HAP-1 (cell line): Measurements from ENCODE around the gene PTPRG.

Experiments used
- DNase-seq, 2 experiments: peaks; one replicate each; pipeline ENCODE4 v3.0.0-alpha.2; 2016 to 2020; ENCODE audit warnings: low spot score in 2 of 2
- H3K27me3 ChIP-seq: fragments of 250-450 bp; sonication (Bioruptor Pico); 2 replicates; pipeline ENCODE4 v1.5.1; 2020; ENCODE audit warnings: low read depth, mild to moderate bottlenecking, moderate library complexity
- H3K36me3 ChIP-seq: fragments of 250-450 bp; sonication (Bioruptor Pico); replicated peaks from 2 replicates; pipeline ENCODE4 v1.5.1; 2020; ENCODE audit warnings: mild to moderate bottlenecking
- H3K4me1 ChIP-seq: fragments of 250-450 bp; sonication (Bioruptor Pico); 2 replicates; pipeline ENCODE4 v1.5.1; 2020; ENCODE audit warnings: mild to moderate bottlenecking
- H3K4me3 ChIP-seq: fragments of 250-450 bp; sonication (Bioruptor Pico); 2 replicates; pipeline ENCODE4 v1.5.1; 2020; ENCODE audit warnings: mild to moderate bottlenecking, moderate library complexity
- H3K9me3 ChIP-seq: fragments of 250-450 bp; sonication (Bioruptor Pico); 2 replicates; pipeline ENCODE4 v1.5.1; 2020; ENCODE audit warnings: mild to moderate bottlenecking, moderate library complexity
- in situ Hi-C: fragments of 300-500 bp; cut with MboI; formaldehyde crosslinking; loops from 3 replicates; pipeline ENCODE4 v1.14.3; 2020; ENCODE audit warnings: low sequenced_read_pairs, inconsistent platforms, mixed read lengths

The PTPRG gene

DNA sequence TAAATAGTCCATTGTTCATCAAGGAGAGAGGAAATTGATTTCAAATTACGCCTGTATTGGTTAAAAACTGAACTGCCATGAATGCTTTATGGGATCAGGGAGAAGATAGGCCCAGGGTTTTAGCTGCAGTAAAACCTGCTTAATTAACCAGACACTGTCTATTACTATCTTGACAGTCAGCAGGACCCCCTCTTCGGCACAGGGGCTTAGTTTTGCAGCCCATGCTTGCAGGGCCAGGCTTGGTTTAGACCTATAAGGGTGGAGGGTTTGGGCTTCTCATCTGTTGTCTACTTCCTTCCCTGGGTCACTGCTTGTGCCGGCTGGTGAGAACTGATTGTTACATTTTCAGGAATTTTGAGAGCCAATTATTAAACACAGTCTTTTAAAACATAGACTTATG lies 41.1 kb downstream of the PTPRG start:
- DNase-seq: no peak
- Histone ChIP-seq H3K4me3 (no peak overlapping the region), H3K9me3 (no peaks in the 10 kb centered on the region), H3K27me3 (no peaks in the 10 kb centered on the region), H3K4me1 (no peaks in the 10 kb centered on the region), H3K36me3 (no peaks in the 10 kb centered on the region)
- in situ Hi-C loops: no loop called here

DNA sequence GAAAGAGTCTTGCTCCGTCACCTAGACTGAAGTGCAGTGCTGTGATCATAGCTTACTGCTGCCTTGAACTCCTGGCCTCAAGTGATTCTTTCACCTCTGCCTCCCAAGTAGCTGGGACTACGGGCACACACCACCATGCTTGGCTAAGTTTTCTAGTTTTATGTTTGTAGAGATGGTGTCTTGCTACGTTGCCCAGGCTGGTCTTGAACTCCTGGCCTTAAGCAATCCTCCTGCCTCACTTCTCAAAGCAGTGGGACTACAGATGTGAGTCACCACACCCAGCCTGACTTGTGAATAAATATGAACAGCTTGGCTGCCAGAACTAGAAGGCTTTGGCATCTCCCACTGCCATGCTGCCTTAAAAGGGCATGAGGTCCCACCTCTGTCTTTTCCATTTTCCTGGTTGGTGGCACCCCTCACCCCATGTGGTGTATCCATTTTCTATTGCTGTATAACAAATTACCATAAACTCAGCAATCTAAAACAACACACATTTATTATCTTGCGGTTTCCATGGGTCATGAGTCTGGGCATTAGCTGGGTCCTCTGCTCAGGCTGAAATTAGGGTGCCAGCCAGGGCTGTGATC lies 44.3 kb downstream of the PTPRG start:
- DNase-seq: no peak
- no peak overlapping the region for H3K4me3 ChIP-seq
- no peaks in the 10 kb centered on the region for H3K4me1 ChIP-seq
- in situ Hi-C loops: no loop called here
- no peaks in the 10 kb centered on the region for H3K9me3 ChIP-seq
- no peaks in the 10 kb centered on the region for H3K36me3 ChIP-seq
- H3K27me3 ChIP-seq: no peaks in the 10 kb centered on the region

DNA sequence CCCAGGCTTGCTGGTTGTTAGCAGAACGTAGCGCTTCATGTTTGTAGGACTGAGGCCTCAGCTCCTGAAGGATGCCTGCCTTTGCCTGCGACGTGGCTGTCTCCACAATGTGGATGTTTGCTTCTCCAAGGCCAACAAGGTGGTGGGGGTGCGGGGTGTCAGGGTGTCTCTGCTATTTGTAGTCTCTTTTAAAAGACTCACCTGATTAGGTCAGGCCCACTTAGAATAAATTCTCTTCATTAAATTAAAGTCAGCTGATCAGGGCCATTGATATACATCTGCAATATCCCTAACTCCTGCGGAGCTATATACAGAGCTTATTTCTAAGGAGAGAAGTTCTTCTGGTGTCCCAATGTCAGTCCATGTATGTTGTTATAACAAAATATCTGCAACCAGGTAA lies 44.8 kb downstream of the PTPRG start:
- Histone ChIP-seq H3K36me3 (no peaks in the 10 kb centered on the region), H3K4me1 (no peaks in the 10 kb centered on the region), H3K4me3 (no peak overlapping the region), H3K27me3 (no peaks in the 10 kb centered on the region), H3K9me3 (no peaks in the 10 kb centered on the region)
- in situ Hi-C loops: no loop called here
- DNase-seq: no peak

DNA sequence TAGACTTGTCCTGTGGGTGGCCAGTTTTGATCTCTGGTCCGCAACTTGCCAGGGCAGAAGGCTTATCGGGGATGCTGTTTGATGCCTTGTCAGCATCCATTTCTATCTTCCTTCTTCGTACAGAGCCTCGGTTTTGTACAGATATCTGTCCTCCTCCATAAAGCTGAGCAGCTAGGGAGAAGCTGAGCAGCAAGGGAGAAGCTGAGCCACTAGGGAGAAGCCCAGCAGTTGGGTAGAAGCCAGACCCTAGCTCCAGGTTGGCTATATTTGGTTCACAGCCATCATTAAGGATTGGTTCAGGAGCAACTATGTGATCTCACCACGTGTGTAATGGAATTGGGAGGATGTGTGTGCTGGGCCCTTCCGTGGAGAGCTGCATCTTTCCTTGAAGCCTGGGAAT lies 46.7 kb downstream of the PTPRG start:
- no peak for DNase-seq
- no peaks in the 10 kb centered on the region for H3K27me3 ChIP-seq
- H3K4me3 ChIP-seq: no peak overlapping the region
- H3K36me3 ChIP-seq: no peaks in the 10 kb centered on the region
- in situ Hi-C loops: no loop called here
- H3K4me1 ChIP-seq: no peaks in the 10 kb centered on the region
- no peaks in the 10 kb centered on the region for H3K9me3 ChIP-seq

DNA sequence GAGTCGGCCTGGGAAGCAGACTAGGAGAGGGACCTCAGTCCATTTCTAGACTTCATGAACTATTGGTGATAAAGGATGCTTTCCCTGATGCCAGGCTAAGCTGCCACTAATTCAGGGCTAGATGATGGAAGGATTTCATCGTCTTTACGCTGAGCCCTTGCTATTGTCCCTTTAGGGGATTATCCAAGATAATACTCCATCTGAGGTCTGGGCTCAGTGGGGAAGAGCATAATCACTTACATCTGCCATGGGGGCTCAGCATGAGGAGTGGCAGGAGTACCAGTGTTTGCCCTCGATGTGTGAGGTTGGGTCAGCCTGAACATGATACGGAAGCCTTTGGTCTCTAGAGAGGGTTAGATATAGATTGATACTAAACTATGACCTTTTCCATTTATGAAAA lies 47.3 kb downstream of the PTPRG start:
- no peaks in the 10 kb centered on the region for H3K4me1 ChIP-seq
- no peak overlapping the region for H3K4me3 ChIP-seq
- DNase-seq: no peak
- in situ Hi-C loops: no loop called here
- H3K27me3 ChIP-seq: no peaks in the 10 kb centered on the region
- H3K9me3 ChIP-seq: no peaks in the 10 kb centered on the region
- H3K36me3 ChIP-seq: no peaks in the 10 kb centered on the region

DNA sequence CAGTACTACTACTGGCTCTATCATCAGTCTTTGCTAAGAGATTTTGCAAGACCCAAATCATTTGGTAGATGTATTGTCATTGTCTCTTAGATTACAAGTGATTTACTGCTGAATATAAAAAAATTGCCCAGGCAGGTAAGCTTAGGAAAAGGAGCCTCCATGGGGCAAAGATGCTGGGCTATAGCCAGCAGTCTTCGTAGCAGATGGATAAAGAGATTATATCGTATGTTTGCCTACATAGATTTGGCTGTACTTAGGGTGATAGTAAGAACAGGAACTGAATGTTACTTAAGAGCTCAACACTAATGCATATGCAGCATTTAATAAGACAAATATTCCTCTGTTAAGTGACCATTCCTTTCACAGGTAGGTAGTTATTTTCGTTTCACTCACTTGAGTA lies 48.9 kb downstream of the PTPRG start:
- Histone ChIP-seq H3K4me3 (no peak overlapping the region), H3K36me3 (no peaks in the 10 kb centered on the region), H3K4me1 (no peaks in the 10 kb centered on the region), H3K9me3 (no peaks in the 10 kb centered on the region), H3K27me3 (no peaks in the 10 kb centered on the region)
- no peak for DNase-seq
- in situ Hi-C loops: no loop called here

DNA sequence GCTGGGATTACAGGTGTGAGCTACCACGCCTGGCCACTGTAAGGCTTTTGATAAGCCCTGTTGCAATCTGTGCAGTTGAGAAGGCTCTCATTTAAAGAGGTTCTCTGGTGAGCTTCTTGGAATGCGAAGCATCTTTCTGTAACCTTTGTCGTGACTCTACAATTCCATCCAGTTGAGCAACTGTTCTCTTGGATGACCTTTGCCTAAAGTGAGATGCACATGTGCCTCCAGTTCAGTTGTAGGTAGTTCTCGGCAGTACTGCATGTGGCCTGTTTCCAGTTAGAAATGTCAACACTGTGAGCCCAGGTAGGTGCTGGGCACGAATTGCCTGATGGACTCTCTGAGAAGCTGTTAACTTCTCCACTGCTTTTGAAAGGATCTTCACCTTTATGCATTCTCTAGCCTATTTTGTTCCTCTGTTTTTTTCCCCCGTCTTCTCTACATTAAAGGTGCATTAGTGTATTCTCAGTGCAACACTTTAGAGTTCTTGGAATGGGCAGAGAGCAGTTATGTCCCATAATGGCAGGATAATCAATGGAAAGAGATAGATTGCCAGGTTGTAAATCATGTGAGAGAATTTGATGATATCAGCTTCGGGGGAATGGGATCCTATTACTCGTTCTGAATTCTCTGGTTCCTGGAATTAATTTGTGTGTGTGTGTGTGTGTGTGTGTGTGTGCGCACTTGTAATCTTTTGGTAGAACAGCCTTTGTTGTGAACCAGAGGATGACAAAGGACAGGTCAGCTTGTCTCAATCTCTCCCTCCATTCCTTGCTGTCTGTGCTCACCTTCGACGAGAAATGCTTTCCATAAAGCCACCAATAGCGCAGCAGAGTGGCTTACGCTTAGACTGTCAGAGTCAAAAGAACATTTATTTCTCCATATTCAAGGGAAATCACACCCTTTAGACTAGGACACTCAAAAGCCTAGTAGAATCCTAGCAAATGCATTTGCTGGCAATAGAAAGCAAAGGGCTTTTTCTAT lies 51.1 kb downstream of the PTPRG start:
- Histone ChIP-seq H3K4me1 (peaks cover 4% of the 10 kb centered on the region), H3K4me3 (no peak overlapping the region), H3K9me3 (no peaks in the 10 kb centered on the region), H3K36me3 (no peaks in the 10 kb centered on the region), H3K27me3 (no peaks in the 10 kb centered on the region)
- in situ Hi-C loops: no loop called here
- no peak for DNase-seq

DNA sequence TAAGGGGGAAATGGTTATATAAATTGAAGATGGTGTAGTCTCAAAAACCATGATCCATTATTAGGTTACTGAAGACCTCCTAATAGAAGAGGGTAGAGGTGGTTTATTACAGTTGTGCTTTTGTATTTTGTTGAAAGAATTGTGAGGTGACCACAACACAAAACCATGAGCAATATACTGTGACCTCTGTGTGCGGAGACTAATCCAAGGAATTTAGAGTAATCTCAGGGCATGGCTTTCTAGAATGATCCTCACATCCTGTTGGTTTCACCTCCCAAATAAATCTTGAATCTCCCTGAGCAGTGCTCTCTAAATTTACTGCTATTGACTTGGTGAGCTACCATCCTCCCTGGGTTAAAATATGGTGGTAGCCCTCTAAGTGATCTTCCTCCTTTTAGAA lies 52.3 kb downstream of the PTPRG start:
- in situ Hi-C loops: no loop called here
- Histone ChIP-seq H3K4me1 (peaks cover 11% of the 10 kb centered on the region), H3K27me3 (no peaks in the 10 kb centered on the region), H3K4me3 (no peak overlapping the region), H3K9me3 (no peaks in the 10 kb centered on the region), H3K36me3 (no peaks in the 10 kb centered on the region)
- no peak for DNase-seq

DNA sequence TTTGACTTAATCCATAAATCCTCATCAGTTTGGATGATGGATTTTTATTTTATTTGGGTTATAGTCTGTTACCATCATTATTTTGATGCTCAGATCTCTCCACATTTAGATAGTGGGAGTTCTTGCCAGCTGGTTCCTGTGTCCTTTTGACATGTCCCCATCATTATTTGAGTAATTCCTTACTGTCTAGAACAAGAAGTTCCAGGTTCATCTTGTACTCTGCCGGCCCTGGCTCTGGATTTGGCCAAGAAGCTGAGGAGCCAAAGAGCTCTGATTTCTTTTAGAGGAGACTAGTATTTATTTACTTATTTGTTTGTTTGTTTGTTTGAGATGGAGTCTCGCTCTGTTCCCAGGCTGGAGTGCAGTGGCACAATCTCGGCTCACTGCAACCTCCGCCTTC lies 54.3 kb downstream of the PTPRG start:
- no peaks in the 10 kb centered on the region for H3K27me3 ChIP-seq
- H3K4me3 ChIP-seq: no peak overlapping the region
- DNase-seq: no peak
- in situ Hi-C loops: no loop called here
- H3K9me3 ChIP-seq: no peaks in the 10 kb centered on the region
- no peaks in the 10 kb centered on the region for H3K36me3 ChIP-seq
- H3K4me1 ChIP-seq: peaks cover 11% of the 10 kb centered on the region

DNA sequence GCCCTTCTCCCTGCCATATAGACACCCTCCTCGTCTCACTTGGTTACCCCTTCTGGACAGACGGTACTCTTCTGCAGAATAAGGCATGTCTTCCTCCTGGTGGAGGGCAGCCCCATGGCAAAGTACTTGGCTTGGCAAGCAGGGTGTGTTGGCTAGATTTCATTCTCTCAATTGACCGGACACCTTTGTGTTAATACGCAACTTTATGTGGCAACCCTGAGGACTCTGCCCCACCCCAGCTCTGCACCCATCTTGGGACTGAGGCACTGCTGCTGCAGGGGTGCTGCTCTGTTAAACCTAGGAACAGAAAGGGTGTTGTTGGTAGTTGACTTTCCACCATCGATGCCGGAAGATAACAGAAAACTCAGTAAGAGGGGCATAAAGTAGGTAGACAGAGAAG lies 55.2 kb downstream of the PTPRG start:
- H3K4me1 ChIP-seq: peaks cover 11% of the 10 kb centered on the region
- DNase-seq: no peak
- H3K36me3 ChIP-seq: no peaks in the 10 kb centered on the region
- H3K27me3 ChIP-seq: no peaks in the 10 kb centered on the region
- H3K4me3 ChIP-seq: no peak overlapping the region
- in situ Hi-C loops: no loop called here
- H3K9me3 ChIP-seq: no peaks in the 10 kb centered on the region

DNA sequence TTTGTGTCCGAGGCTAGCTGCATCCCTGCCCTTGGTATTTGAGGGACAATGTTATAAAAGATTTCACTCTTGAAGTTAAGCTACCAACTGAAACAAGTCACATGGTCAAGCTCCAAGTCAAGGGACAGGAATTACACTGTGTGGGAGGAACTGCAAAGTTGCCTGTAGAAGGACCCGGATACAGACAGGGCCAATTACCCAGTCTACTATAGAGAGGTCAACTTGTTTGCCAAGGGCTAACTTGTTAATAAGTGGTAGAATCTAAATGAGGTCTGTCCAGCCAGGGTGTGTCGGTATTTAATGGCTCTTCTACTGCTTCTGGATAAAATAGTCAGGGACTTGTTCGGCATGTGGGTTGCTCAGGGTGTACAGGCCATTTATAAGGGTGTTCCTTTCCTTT lies 55.7 kb downstream of the PTPRG start:
- in situ Hi-C loops: no loop called here
- Histone ChIP-seq H3K36me3 (no peaks in the 10 kb centered on the region), H3K4me3 (no peak overlapping the region), H3K27me3 (no peaks in the 10 kb centered on the region), H3K9me3 (no peaks in the 10 kb centered on the region), H3K4me1 (peaks cover 11% of the 10 kb centered on the region)
- DNase-seq: no peak

DNA sequence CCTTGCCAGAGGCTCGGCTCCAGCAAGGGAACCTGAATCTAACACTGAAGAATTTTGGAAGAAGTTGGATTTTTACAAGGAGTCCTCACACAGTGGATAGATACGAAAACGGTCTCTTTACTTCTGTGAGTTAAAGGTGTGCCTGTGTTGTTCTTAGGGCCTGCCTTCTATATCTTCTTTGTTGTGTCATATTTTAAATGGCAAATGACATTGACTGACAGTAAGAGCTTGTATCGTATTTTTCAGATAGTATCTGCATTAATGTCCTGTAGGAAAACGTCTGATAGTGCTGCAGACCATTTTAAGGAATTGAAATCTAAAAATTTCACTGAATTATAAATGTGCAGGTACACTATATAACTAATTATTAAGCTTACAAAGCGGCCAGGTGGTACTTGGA lies 56.3 kb downstream of the PTPRG start:
- Histone ChIP-seq H3K9me3 (no peaks in the 10 kb centered on the region), H3K36me3 (no peaks in the 10 kb centered on the region), H3K4me3 (no peak overlapping the region), H3K27me3 (no peaks in the 10 kb centered on the region), H3K4me1 (peaks cover 11% of the 10 kb centered on the region)
- no peak for DNase-seq
- in situ Hi-C loops: no loop called here

DNA sequence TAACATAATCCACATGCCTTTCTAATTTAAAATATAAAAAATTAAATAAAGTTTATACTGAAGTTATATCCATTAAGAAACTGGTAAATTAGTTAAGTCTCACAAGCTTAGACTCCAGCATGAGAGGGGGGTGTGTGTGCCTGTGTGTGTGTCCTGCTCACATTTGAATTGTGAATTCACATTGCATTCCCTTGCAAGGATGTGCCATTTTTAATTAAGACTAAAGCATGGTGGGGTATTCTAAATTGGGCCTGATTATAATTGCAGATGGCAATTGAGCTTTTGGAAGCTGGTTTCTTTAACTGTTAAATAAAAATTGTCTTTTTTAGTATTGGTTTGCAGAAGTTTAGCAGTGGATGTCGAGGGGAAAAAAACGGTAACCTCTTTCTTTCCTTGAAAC lies 56.9 kb downstream of the PTPRG start:
- peaks cover 11% of the 10 kb centered on the region for H3K4me1 ChIP-seq
- no peaks in the 10 kb centered on the region for H3K36me3 ChIP-seq
- no peaks in the 10 kb centered on the region for H3K27me3 ChIP-seq
- in situ Hi-C loops: no loop called here
- no peaks in the 10 kb centered on the region for H3K9me3 ChIP-seq
- no peak overlapping the region for H3K4me3 ChIP-seq
- no peak for DNase-seq

DNA sequence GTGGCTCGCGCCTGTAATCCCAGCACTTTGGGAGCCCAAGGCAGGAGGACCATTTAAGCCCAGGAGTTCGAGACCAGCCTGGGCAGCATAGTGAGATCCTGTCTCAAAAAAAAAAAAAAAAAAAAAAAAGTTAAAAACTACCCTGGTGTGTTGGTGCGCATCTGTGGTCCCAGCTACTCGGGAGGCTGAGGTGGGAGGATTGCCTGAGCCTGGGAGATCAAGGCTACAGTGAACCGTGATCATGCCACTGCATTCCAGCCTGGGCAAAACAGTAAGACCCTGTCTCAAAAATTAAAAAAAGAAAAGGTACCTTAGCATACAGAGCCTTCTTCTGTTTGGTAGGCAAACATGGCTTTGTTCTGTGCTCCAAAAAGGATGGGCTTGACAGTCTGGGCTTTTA lies 57.5 kb downstream of the PTPRG start:
- no peaks in the 10 kb centered on the region for H3K27me3 ChIP-seq
- in situ Hi-C loops: no loop called here
- H3K4me3 ChIP-seq: no peak overlapping the region
- DNase-seq: no peak
- peaks cover 11% of the 10 kb centered on the region for H3K4me1 ChIP-seq
- no peaks in the 10 kb centered on the region for H3K9me3 ChIP-seq
- H3K36me3 ChIP-seq: no peaks in the 10 kb centered on the region
